Measurements from ENCODE around the gene PDXK.

- TF ChIP-seq, protein P1, sequence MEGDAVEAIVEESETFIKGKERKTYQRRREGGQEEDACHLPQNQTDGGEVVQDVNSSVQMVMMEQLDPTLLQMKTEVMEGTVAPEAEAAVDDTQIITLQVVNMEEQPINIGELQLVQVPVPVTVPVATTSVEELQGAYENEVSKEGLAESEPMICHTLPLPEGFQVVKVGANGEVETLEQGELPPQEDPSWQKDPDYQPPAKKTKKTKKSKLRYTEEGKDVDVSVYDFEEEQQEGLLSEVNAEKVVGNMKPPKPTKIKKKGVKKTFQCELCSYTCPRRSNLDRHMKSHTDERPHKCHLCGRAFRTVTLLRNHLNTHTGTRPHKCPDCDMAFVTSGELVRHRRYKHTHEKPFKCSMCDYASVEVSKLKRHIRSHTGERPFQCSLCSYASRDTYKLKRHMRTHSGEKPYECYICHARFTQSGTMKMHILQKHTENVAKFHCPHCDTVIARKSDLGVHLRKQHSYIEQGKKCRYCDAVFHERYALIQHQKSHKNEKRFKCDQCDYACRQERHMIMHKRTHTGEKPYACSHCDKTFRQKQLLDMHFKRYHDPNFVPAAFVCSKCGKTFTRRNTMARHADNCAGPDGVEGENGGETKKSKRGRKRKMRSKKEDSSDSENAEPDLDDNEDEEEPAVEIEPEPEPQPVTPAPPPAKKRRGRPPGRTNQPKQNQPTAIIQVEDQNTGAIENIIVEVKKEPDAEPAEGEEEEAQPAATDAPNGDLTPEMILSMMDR (IDR thresholded peaks at IDR 0.05): no peak
- no peak for TF ChIP-seq POLR2A (IDR thresholded peaks at IDR 0.05)
These were observed 56.3 kb downstream of the PDXK start for GRCh38 chr21:43775190-43775589.

Measured in body of pancreas (tissue), 4 donors.